Activated CD8-positive, alpha-beta memory T cell treated with anti-CD3 and anti-CD28 coated beads for 36 hours (primary cell): ENCODE measurements around the gene THOC7. TPM values are rescaled to one million over a fixed set of nuclear protein-coding genes. Genes with fewer than 3 reads are reported as not detected.

Source experiments
- CTCF ChIA-PET: fragments of 350-600 bp; sonication (Branson Sonifier 250); formaldehyde crosslinking; loops from one replicate; lab custom pipeline; 2021; ENCODE audit warnings: antibody characterized with exemption; lab: Charles Lee
- POLR2A ChIA-PET: fragments of 350-600 bp; sonication (Branson Sonifier 250); formaldehyde crosslinking; loops from one replicate; lab custom pipeline; 2021; ENCODE audit warnings: antibody characterized with exemption; lab: Charles Lee
- total RNA-seq, 2 experiments: library from RNA; stranded (reverse); gene quantifications; one replicate each; pipeline ENCODE4 v1.2.3, GENCODE V29; 2021

The THOC7 gene
- total RNA-seq, 2 experiments from 2014 or later, result 82.5 to 86.7 TPM

GRCh38 chr3:63892773-63893352 is 29.3 kb upstream of the THOC7 start:
- ChIA-PET CTCF (no interaction called here), POLR2A (no interaction called here)

- ChIA-PET CTCF (no interaction called here), POLR2A (no interaction called here)
Measured at GRCh38 chr3:63891518-63891917, 27.9 kb upstream of the THOC7 start.

- CTCF ChIA-PET, result no interaction called here
- POLR2A ChIA-PET, result no interaction called here
Measured at GRCh38 chr3:63886858-63887257, 23.3 kb upstream of the THOC7 start.

- ChIA-PET POLR2A (no interaction called here), CTCF (no interaction called here)
Measured at GRCh38 chr3:63880653-63881052, 17.0 kb upstream of the THOC7 start.

DNA sequence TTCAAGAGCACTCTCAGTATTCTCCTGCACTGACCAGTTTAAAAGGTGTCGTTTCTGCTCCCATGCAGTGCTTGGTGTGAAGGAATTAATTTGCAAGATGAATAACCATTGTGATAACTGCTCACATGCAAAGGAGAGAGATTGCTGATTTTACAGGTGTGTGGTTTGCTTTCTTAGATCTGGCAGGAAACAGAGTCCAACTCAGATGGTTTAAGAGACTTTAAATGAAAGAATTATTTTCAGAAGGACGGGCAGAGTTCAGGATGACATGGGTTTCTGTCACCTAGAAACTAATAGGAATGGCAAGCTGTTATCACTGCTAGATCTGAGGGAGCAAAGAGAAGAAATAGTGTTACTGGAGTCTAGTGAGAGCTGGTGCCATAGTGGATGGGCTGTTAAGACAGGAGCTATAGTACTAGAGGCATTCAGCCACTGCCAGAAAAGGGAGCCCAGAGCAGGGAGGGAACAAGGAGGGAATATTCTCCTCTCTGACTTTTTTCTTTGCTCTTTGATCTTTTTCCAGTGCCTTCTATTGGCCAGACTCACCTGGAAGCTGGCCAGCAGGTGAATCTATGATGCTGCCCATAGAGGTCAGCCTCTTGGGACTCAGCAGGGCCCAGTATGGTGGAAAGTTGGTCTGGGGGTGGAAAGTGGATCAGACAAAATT is 14.9 kb upstream of the THOC7 start:
- ChIA-PET CTCF (no interaction called here), POLR2A (no interaction called here)

- POLR2A ChIA-PET, result no interaction called here
- CTCF ChIA-PET, result no interaction called here
Measured at GRCh38 chr3:63877737-63878393, 14.3 kb upstream of the THOC7 start.

DNA sequence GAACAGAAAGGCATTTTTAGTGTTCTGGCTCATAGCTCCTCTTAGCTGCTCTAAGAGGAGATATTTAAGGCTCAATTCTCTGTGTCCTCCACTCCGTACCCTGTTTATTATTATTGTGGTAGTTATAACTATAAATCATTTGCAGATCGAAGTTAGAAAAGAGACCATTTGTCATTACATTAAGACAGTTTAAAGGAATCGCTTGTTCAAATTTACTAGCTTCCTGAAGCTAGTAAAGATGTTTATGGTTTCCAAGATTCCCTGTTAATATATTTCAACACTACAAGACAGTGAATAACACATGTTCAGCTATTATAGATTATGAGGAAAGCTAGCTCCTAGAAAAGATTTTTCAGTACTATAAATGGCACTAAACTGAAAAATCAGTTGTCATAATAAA is 12.7 kb upstream of the THOC7 start:
- CTCF ChIA-PET, result interaction anchor here (1.3 kb wide), 1 partner anchor 13 kb away, joined by 5 read pairs; no protein-coding TSS in a partner anchor

GRCh38 chr3:63875510-63875909 is 11.9 kb upstream of the THOC7 start:
- CTCF ChIA-PET, result interaction anchor here (1.3 kb wide), 1 partner anchor 14 kb away, joined by 5 read pairs; no protein-coding TSS in a partner anchor
- POLR2A ChIA-PET, result no interaction called here

More for the DNA sequence above, 12.7 kb upstream of the THOC7 start:
- POLR2A ChIA-PET, result no interaction called here

- ChIA-PET CTCF (no interaction called here), POLR2A (no interaction called here)
Measured at GRCh38 chr3:63874769-63875168, 11.2 kb upstream of the THOC7 start.

DNA sequence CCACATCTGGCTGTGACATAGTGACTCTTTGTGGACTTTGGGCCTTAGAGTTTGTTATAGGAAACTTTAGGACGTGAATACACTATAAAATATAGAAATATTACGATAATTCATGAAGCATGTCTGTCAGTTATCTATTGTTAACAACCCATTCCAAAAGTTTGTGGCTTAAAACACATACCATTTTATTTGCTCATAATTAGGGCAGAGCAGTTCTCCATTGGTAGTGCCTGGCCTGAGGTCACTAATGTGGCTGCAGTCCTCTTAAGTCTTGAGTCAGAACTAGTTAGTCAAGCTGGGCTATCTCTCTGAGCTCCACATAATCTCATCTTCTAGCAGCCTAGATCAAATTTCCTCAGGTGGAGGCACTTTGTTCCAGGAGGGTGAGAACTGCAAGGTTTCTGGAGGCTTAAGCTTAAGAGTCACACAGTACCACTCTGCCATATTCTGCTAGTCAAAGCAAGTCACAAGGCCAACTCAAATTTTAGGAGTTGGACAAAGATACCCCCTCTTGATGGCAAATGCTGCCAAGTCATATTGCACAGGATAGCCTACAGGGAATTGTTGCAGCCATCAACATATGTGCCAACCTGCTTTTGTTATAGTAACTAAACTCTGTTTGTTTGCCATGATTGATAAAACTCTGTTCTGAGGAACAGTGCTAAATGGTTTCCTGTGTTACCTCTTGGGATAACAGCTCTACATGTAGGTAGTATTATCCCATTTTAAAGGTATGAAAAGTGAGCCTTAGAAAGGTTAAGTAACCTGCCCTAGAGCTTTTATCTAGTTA is 8.7 kb upstream of the THOC7 start:
- POLR2A ChIA-PET, result no interaction called here

DNA sequence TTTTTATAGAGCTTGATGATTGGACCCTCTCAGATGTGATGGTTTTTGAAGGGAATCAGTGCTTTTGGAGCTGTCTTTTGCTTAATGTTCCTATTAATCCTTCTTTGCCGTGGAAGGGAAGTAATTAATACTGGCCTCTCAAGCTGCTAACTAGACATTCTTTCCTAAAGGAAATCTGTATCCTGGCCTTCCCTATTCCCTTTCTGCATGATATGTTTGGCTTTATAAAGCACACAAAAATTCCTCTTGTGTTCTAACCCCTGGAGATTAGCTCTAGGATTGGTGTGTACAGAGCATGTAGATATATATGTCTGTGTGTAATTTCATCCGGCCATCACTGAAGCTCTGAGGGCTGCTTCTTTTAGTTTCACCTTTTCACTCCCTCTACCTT is 7.0 kb upstream of the THOC7 start:
- ChIA-PET POLR2A (no interaction called here), CTCF (no interaction called here)

More for the DNA sequence above, 8.7 kb upstream of the THOC7 start:
- CTCF ChIA-PET, result no interaction called here

- CTCF ChIA-PET, result no interaction called here
- POLR2A ChIA-PET, result no interaction called here
Measured at GRCh38 chr3:63869940-63870614, 6.5 kb upstream of the THOC7 start.

GRCh38 chr3:63867225-63867624 is 3.6 kb upstream of the THOC7 start:
- ChIA-PET POLR2A (no interaction called here), CTCF (no interaction called here)

DNA sequence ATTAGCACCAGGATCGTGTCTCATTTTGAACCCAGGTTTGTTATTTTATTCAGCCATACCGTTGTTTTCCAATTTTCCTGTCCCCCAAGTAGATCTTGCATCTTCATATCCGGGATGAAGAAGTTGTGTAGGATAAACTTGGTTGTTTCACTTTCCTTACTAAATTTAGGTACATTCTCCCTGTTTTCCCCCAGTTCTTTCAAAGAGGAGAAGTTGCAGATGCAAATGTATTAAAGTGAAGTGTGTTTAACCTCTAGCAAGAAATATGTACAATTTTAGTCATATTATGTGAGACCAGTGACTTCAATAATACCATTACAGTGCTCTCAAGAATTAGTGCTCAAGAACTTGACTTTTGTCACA is 1.3 kb upstream of the THOC7 start:
- POLR2A ChIA-PET, result no interaction called here

DNA sequence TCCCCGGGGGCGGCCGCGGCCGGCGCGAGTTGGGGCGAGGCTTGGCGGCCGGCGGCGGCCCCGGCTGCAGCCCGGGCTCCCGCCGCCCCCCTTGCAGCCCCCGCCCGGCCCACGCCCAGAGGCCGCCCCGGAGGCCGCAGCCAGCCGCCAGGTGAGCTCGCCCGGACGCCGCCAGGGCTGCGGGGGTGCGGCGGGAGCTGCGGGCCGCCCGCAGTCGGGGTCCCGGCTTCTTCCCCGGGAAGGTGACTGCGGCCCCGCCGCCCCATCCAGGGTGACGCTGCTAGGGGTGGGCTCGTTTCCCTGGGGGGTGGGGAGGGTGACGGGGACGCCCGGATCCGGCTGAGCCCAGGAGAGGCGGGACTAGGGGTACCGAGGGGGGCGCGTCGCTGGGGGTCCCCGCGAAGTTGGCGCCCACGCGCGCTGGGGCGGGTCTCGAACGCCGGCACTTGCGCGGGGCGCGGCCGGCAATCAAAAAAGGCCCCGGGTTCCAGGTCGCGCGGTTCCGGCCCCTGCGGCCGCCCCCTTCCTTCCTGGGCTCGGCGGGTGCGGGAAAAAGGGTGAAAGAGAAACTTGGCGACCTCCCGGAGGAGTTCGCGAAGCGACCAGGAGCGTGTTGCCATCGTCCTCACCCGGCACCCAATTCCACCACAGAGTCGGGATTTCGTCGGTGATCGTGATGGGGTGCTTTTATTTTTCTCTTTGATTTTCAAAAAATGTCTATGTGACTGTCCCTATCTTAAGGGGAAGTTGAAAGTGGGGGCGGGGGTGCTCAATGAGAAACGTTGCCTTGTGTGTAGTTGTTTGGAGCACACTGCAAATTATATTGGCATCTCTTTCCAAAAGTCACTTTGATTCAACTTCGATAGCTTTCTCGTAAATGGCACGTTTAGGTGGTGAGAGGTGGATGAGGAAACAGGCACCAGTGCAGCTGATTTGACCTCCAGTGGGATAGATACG is 681 bp upstream of the THOC7 start:
- CTCF ChIA-PET, result interaction anchor here (0.6 to 1.5 kb wide), 2 partner anchors 46 to 98 kb away, joined by 4 to 5 read pairs; no protein-coding TSS in a partner anchor

More for the DNA sequence above, 1.3 kb upstream of the THOC7 start:
- CTCF ChIA-PET, result no interaction called here

DNA sequence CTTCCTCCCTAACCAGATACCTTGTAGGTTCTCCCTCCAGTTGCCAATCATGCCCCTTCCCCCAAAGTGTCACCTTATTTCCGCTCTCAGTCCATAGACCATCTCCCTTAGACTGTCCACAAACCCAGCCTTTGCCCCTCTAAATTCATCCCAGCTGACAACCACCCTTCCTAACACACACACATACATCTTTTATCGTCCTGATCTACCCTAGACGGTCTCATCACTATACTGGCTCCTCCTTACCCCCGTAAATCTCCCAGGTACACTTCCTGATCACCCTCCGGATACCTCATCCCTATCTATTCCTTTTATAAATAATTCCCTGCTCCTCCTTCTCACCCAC is 828 bp downstream of the THOC7 start:
- ChIA-PET CTCF (no interaction called here), POLR2A (interaction anchor here (0.6 to 1.4 kb wide), 2 partner anchors 49 to 604 kb away, joined by 3 to 4 read pairs; partner anchors contain the start of gene SCAANT1)

More for the DNA sequence above, 681 bp upstream of the THOC7 start:
- POLR2A ChIA-PET, result no interaction called here

- ChIA-PET POLR2A (no interaction called here), CTCF (no interaction called here)
Measured at GRCh38 chr3:63861306-63861705, 2.3 kb downstream of the THOC7 start.

- POLR2A ChIA-PET, result no interaction called here
Measured at GRCh38 chr3:63860776-63861175, 2.8 kb downstream of the THOC7 start.

More at GRCh38 chr3:63860776-63861175, 2.8 kb downstream of the THOC7 start:
- CTCF ChIA-PET, result no interaction called here
